ENCODE data around the gene FRRS1L. TPM values are rescaled to one million over a fixed set of nuclear protein-coding genes. Genes with fewer than 3 reads are reported as not detected.

Gene FRRS1L
- total RNA-seq, 1 donor from 2014 or later, result 0.69 TPM

GRCh38 chr9:109176963-109177362 is 9.9 kb upstream of the FRRS1L start:
- no peak overlapping the region for H3K4me3 ChIP-seq (ENCODE audit: low read depth, low read length)
- no peak for TF ChIP-seq CTCF (conservative IDR thresholded peaks at IDR 0.05; ENCODE audit: low read depth, low read length)
- DNase-seq (ENCODE audit: low read depth), result no peak

DNA sequence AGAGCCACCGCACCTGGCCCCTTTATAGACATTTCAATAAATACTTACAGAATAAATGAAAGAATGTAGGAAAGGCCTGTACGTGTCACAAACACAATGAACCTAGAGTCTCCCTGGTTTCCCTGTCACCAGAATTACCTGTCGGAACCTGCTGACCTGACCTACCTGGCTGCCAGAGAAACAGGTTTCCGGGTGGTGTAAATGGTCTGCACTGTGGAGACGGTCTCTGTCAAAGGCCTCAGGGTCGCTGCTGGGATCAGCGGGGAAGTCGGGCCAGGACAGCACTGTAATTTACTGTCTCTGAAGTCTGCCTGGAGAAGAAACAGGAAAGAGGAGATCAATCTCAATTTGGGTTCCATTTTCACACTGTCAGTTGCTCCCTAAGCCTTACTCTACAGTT is 9.3 kb upstream of the FRRS1L start:
- DNase-seq (ENCODE audit: low read depth), result no peak
- no peak for TF ChIP-seq CTCF (conservative IDR thresholded peaks at IDR 0.05; ENCODE audit: low read depth, low read length)
- no peak overlapping the region for H3K4me3 ChIP-seq (ENCODE audit: low read depth, low read length)

DNA sequence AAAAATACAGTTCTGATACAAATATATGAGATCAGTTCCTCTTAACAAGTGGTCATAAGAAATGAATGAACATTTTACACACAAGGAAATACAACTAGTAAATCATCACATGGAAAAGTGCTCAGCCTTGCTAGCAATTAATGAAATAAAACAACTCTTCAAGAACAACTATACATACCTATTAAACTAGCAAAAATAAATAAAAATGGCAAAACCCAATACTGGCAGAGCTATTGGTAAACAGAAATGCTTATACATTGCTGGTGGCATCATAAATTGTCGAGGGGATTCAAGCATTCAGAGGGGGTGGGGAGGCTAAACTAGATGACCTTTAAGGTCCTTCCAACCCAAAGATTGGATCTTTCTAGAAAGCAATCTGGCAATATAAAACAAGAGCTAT is 5.9 kb upstream of the FRRS1L start:
- DNase-seq (ENCODE audit: low read depth), result no peak
- no peak for TF ChIP-seq CTCF (conservative IDR thresholded peaks at IDR 0.05; ENCODE audit: low read depth, low read length)
- H3K4me3 ChIP-seq (ENCODE audit: low read depth, low read length), result no peak overlapping the region

- no peak for TF ChIP-seq CTCF (conservative IDR thresholded peaks at IDR 0.05; ENCODE audit: low read depth, low read length)
- DNase-seq (ENCODE audit: low read depth), result no peak
- H3K4me3 ChIP-seq (ENCODE audit: low read depth, low read length), result no peak overlapping the region
Observed at GRCh38 chr9:109171926-109172325, 4.9 kb upstream of the FRRS1L start.

- no peak for TF ChIP-seq CTCF (conservative IDR thresholded peaks at IDR 0.05; ENCODE audit: low read depth, low read length)
- no peak overlapping the region for H3K4me3 ChIP-seq (ENCODE audit: low read depth, low read length)
- no peak for DNase-seq (ENCODE audit: low read depth)
Observed at GRCh38 chr9:109168170-109168569, 1.1 kb upstream of the FRRS1L start.

- TF ChIP-seq CTCF (conservative IDR thresholded peaks at IDR 0.05; ENCODE audit: low read depth, low read length), result no peak
- no peak overlapping the region for H3K4me3 ChIP-seq (ENCODE audit: low read depth, low read length)
- DNase-seq (ENCODE audit: low read depth), result no peak
Observed at GRCh38 chr9:109167716-109168115, 667 bp upstream of the FRRS1L start.

- TF ChIP-seq CTCF (conservative IDR thresholded peaks at IDR 0.05; ENCODE audit: low read depth, low read length), result no peak
- DNase-seq (ENCODE audit: low read depth), result no peak
- no peak overlapping the region for H3K4me3 ChIP-seq (ENCODE audit: low read depth, low read length)
Observed at GRCh38 chr9:109166171-109166770, 778 bp downstream of the FRRS1L start.
